NCI-H748 (cell line): ENCODE data around the gene CSK.

Source experiments
- DNase-seq: peaks from one replicate; lab custom pipeline; 2025; ENCODE audit not compliant: unreplicated experiment; lab: John Stamatoyannopoulos, UW

The CSK gene

GRCh38 chr15:74786551-74787165 lies 4.8 kb downstream of the CSK start:
- DNase-seq, result no peak

GRCh38 chr15:74787251-74788041 lies 5.6 kb downstream of the CSK start:
- peak; percentile 15 for DNase-seq

GRCh38 chr15:74788042-74788682 lies 6.3 kb downstream of the CSK start:
- no peak for DNase-seq

- DNase-seq, result no peak
Observed at GRCh38 chr15:74788683-74789151, 6.8 kb downstream of the CSK start.

GRCh38 chr15:74789171-74789631 lies 7.3 kb downstream of the CSK start:
- DNase-seq, result no peak

GRCh38 chr15:74789741-74790079 lies 7.8 kb downstream of the CSK start:
- DNase-seq, result no peak

- DNase-seq, result no peak
Observed at GRCh38 chr15:74790080-74790916, 8.4 kb downstream of the CSK start.

- DNase-seq, result no peak
Observed at GRCh38 chr15:74791007-74791406, 9.1 kb downstream of the CSK start.

GRCh38 chr15:74791667-74792066 lies 9.8 kb downstream of the CSK start:
- DNase-seq, result no peak

- DNase-seq, result no peak
Observed at GRCh38 chr15:74792227-74793016, 10.5 kb downstream of the CSK start.

GRCh38 chr15:74793135-74794028 lies 11.5 kb downstream of the CSK start:
- DNase-seq, result no peak

- DNase-seq, result no peak
Observed at GRCh38 chr15:74794248-74794969, 12.5 kb downstream of the CSK start.

- no peak for DNase-seq
Observed at GRCh38 chr15:74794970-74795349, 13.1 kb downstream of the CSK start.

GRCh38 chr15:74795966-74796625 lies 14.2 kb downstream of the CSK start:
- no peak for DNase-seq

- no peak for DNase-seq
Observed at GRCh38 chr15:74798388-74799254, 16.7 kb downstream of the CSK start.

GRCh38 chr15:74799255-74799855 lies 17.5 kb downstream of the CSK start:
- no peak for DNase-seq
